ENCODE results near the gene SV2C.
"Not testable (repeated sequence)": the region's sequence is repeated elsewhere in the genome, so short reads cannot be mapped to it uniquely, and the experiment has no call there.

The SV2C gene

GRCh38 chr5:76074487-76075065 is 8.6 kb upstream of the SV2C start:
- peaks cover 0 to 2% of the 10 kb centered on the region in 2 donors for H3K27me3 ChIP-seq (ENCODE audit: control insufficient read depth in 2 of 2, insufficient read depth in 2 of 2, low read length in 2 of 2)
- no peaks in the 10 kb centered on the region for H3K9me3 ChIP-seq (ENCODE audit: control insufficient read depth in 2 of 2, low read length in 2 of 2)
- H3K27ac ChIP-seq (ENCODE audit: low read depth in 2 of 2, low read length in 2 of 2) = no peak overlapping the region

GRCh38 chr5:76081811-76082771 is 1.1 kb upstream of the SV2C start:
- Histone ChIP-seq H3K27ac (ENCODE audit: low read depth in 2 of 2, low read length in 2 of 2) (no peak overlapping the region), H3K36me3 (ENCODE audit: control insufficient read depth in 2 of 2, insufficient read depth in 2 of 2, low read length in 2 of 2) (no peaks in the 10 kb centered on the region), H3K9ac (ENCODE audit: low read depth in 1 of 2, low read length in 2 of 2) (no peak overlapping the region), H3K4me1 (ENCODE audit: control insufficient read depth in 2 of 2, insufficient read depth in 2 of 2, low read length in 2 of 2) (peaks cover 8 to 11% of the 10 kb centered on the region in 2 donors), H3K9me3 (ENCODE audit: control insufficient read depth in 2 of 2, low read length in 2 of 2) (no peaks in the 10 kb centered on the region), H3K27me3 (ENCODE audit: control insufficient read depth in 2 of 2, insufficient read depth in 2 of 2, low read length in 2 of 2) (peaks cover 25 to 42% of the 10 kb centered on the region in 2 donors), H3K4me3 (ENCODE audit: low read length in 2 of 2) (peak overlapping the region in 1 of 2 donors; percentile 48)

More at GRCh38 chr5:76074487-76075065, 8.6 kb upstream of the SV2C start:
- no peaks in the 10 kb centered on the region for H3K36me3 ChIP-seq (ENCODE audit: control insufficient read depth in 2 of 2, insufficient read depth in 2 of 2, low read length in 2 of 2)
- H3K4me3 ChIP-seq (ENCODE audit: low read length in 2 of 2) = no peak overlapping the region
- H3K4me1 ChIP-seq (ENCODE audit: control insufficient read depth in 2 of 2, insufficient read depth in 2 of 2, low read length in 2 of 2) = no peaks in the 10 kb centered on the region
- H3K9ac ChIP-seq (ENCODE audit: low read depth in 1 of 2, low read length in 2 of 2) = no peak overlapping the region

GRCh38 chr5:76083555-76084495 is 642 bp downstream of the SV2C start:
- no peak overlapping the region for H3K27ac ChIP-seq (ENCODE audit: low read depth in 2 of 2, low read length in 2 of 2)
- no peaks in the 10 kb centered on the region for H3K36me3 ChIP-seq (ENCODE audit: control insufficient read depth in 2 of 2, insufficient read depth in 2 of 2, low read length in 2 of 2)
- H3K27me3 ChIP-seq (ENCODE audit: control insufficient read depth in 2 of 2, insufficient read depth in 2 of 2, low read length in 2 of 2) = peaks cover 25 to 42% of the 10 kb centered on the region in 2 donors
- peak overlapping the region; percentile 44 to 48 for H3K4me3 ChIP-seq (ENCODE audit: low read length in 2 of 2)
- H3K4me1 ChIP-seq (ENCODE audit: control insufficient read depth in 2 of 2, insufficient read depth in 2 of 2, low read length in 2 of 2) = peaks cover 8 to 11% of the 10 kb centered on the region in 2 donors
- H3K9me3 ChIP-seq (ENCODE audit: control insufficient read depth in 2 of 2, low read length in 2 of 2) = no peaks in the 10 kb centered on the region
- no peak overlapping the region for H3K9ac ChIP-seq (ENCODE audit: low read depth in 1 of 2, low read length in 2 of 2)

GRCh38 chr5:76084496-76085242 is 1.5 kb downstream of the SV2C start:
- Histone ChIP-seq H3K4me3 (ENCODE audit: low read length in 2 of 2) (peak overlapping the region in 1 of 2 donors; percentile 44), H3K9ac (ENCODE audit: low read depth in 1 of 2, low read length in 2 of 2) (no peak overlapping the region), H3K9me3 (ENCODE audit: control insufficient read depth in 2 of 2, low read length in 2 of 2) (no peaks in the 10 kb centered on the region), H3K27me3 (ENCODE audit: control insufficient read depth in 2 of 2, insufficient read depth in 2 of 2, low read length in 2 of 2) (peaks cover 25 to 42% of the 10 kb centered on the region in 2 donors), H3K4me1 (ENCODE audit: control insufficient read depth in 2 of 2, insufficient read depth in 2 of 2, low read length in 2 of 2) (peaks cover 8 to 11% of the 10 kb centered on the region in 2 donors), H3K36me3 (ENCODE audit: control insufficient read depth in 2 of 2, insufficient read depth in 2 of 2, low read length in 2 of 2) (no peaks in the 10 kb centered on the region), H3K27ac (ENCODE audit: low read depth in 2 of 2, low read length in 2 of 2) (no peak overlapping the region)

- no peak overlapping the region for H3K27ac ChIP-seq (ENCODE audit: low read depth in 2 of 2, low read length in 2 of 2)
- no peak overlapping the region for H3K4me3 ChIP-seq (ENCODE audit: low read length in 2 of 2)
- H3K27me3 ChIP-seq (ENCODE audit: control insufficient read depth in 2 of 2, insufficient read depth in 2 of 2, low read length in 2 of 2) = peaks cover 25 to 42% of the 10 kb centered on the region in 2 donors
- no peak overlapping the region for H3K9ac ChIP-seq (ENCODE audit: low read depth in 1 of 2, low read length in 2 of 2)
- no peaks in the 10 kb centered on the region for H3K9me3 ChIP-seq (ENCODE audit: control insufficient read depth in 2 of 2, low read length in 2 of 2)
- no peaks in the 10 kb centered on the region for H3K36me3 ChIP-seq (ENCODE audit: control insufficient read depth in 2 of 2, insufficient read depth in 2 of 2, low read length in 2 of 2)
- H3K4me1 ChIP-seq (ENCODE audit: control insufficient read depth in 2 of 2, insufficient read depth in 2 of 2, low read length in 2 of 2) = peaks cover 8 to 11% of the 10 kb centered on the region in 2 donors
These were observed 2.0 kb downstream of the SV2C start for GRCh38 chr5:76085243-76085579.

- no peak overlapping the region for H3K27ac ChIP-seq (ENCODE audit: low read depth in 2 of 2, low read length in 2 of 2)
- no peaks in the 10 kb centered on the region for H3K36me3 ChIP-seq (ENCODE audit: control insufficient read depth in 2 of 2, insufficient read depth in 2 of 2, low read length in 2 of 2)
- H3K4me3 ChIP-seq (ENCODE audit: low read length in 2 of 2) = no peak overlapping the region
- peaks cover 8 to 11% of the 10 kb centered on the region in 2 donors for H3K4me1 ChIP-seq (ENCODE audit: control insufficient read depth in 2 of 2, insufficient read depth in 2 of 2, low read length in 2 of 2)
- no peak overlapping the region for H3K9ac ChIP-seq (ENCODE audit: low read depth in 1 of 2, low read length in 2 of 2)
- no peaks in the 10 kb centered on the region for H3K9me3 ChIP-seq (ENCODE audit: control insufficient read depth in 2 of 2, low read length in 2 of 2)
- H3K27me3 ChIP-seq (ENCODE audit: control insufficient read depth in 2 of 2, insufficient read depth in 2 of 2, low read length in 2 of 2) = peaks cover 25 to 42% of the 10 kb centered on the region in 2 donors
These were observed 2.9 kb downstream of the SV2C start for GRCh38 chr5:76086095-76086494.

GRCh38 chr5:76089156-76089555 is 6.0 kb downstream of the SV2C start:
- H3K4me3 ChIP-seq (ENCODE audit: low read length in 2 of 2); H3K9me3 ChIP-seq (ENCODE audit: control insufficient read depth in 2 of 2, low read length in 2 of 2); H3K27ac ChIP-seq (ENCODE audit: low read depth in 2 of 2, low read length in 2 of 2); H3K4me1 ChIP-seq (ENCODE audit: control insufficient read depth in 2 of 2, insufficient read depth in 2 of 2, low read length in 2 of 2); H3K9ac ChIP-seq (ENCODE audit: low read depth in 1 of 2, low read length in 2 of 2); H3K36me3 ChIP-seq (ENCODE audit: control insufficient read depth in 2 of 2, insufficient read depth in 2 of 2, low read length in 2 of 2): not testable (repeated sequence)
- H3K27me3 ChIP-seq (ENCODE audit: control insufficient read depth in 2 of 2, insufficient read depth in 2 of 2, low read length in 2 of 2) = peaks cover 14 to 19% of the 10 kb centered on the region in 2 donors

- Histone ChIP-seq H3K9me3 (ENCODE audit: control insufficient read depth in 2 of 2, low read length in 2 of 2) (no peaks in the 10 kb centered on the region), H3K4me1 (ENCODE audit: control insufficient read depth in 2 of 2, insufficient read depth in 2 of 2, low read length in 2 of 2) (no peaks in the 10 kb centered on the region), H3K4me3 (ENCODE audit: low read length in 2 of 2) (no peak overlapping the region), H3K27me3 (ENCODE audit: control insufficient read depth in 2 of 2, insufficient read depth in 2 of 2, low read length in 2 of 2) (peaks cover 0 to 5% of the 10 kb centered on the region in 2 donors), H3K36me3 (ENCODE audit: control insufficient read depth in 2 of 2, insufficient read depth in 2 of 2, low read length in 2 of 2) (no peaks in the 10 kb centered on the region), H3K27ac (ENCODE audit: low read depth in 2 of 2, low read length in 2 of 2) (no peak overlapping the region), H3K9ac (ENCODE audit: low read depth in 1 of 2, low read length in 2 of 2) (no peak overlapping the region)
These were observed 8.2 kb downstream of the SV2C start for GRCh38 chr5:76091351-76091750.

- no peak overlapping the region for H3K27ac ChIP-seq (ENCODE audit: low read depth in 2 of 2, low read length in 2 of 2)
- no peaks in the 10 kb centered on the region for H3K27me3 ChIP-seq (ENCODE audit: control insufficient read depth in 2 of 2, insufficient read depth in 2 of 2, low read length in 2 of 2)
- H3K36me3 ChIP-seq (ENCODE audit: control insufficient read depth in 2 of 2, insufficient read depth in 2 of 2, low read length in 2 of 2) = no peaks in the 10 kb centered on the region
- no peaks in the 10 kb centered on the region for H3K4me1 ChIP-seq (ENCODE audit: control insufficient read depth in 2 of 2, insufficient read depth in 2 of 2, low read length in 2 of 2)
- H3K9ac ChIP-seq (ENCODE audit: low read depth in 1 of 2, low read length in 2 of 2) = no peak overlapping the region
- no peaks in the 10 kb centered on the region for H3K9me3 ChIP-seq (ENCODE audit: control insufficient read depth in 2 of 2, low read length in 2 of 2)
- no peak overlapping the region for H3K4me3 ChIP-seq (ENCODE audit: low read length in 2 of 2)
These were observed 16.1 kb downstream of the SV2C start for GRCh38 chr5:76099286-76099702.
